NB4 (cell line): ENCODE results near the gene ABHD3.

Experiments used
- CTCF ChIP-seq: IDR thresholded peaks from one replicate; pipeline ENCODE4 v1.5.1; 2012; ENCODE audit warnings: low read depth, low read length
- MAX ChIP-seq: IDR thresholded peaks from 2 replicates; pipeline ENCODE4 v1.6.1; 2011; ENCODE audit warnings: low read depth, low read length
- MYC ChIP-seq: IDR thresholded peaks from 2 replicates; pipeline ENCODE4 v1.6.1; 2011; ENCODE audit warnings: low read depth, low read length
- POLR2A ChIP-seq: IDR thresholded peaks from 2 replicates; pipeline ENCODE4 v1.6.1; 2011; ENCODE audit warnings: mild to moderate bottlenecking; ENCODE audit not compliant: insufficient read length; ENCODE audit errors: extremely low read depth

- no peak for TF ChIP-seq CTCF
- TF ChIP-seq POLR2A, result no peak
- TF ChIP-seq MAX, result no peak
- TF ChIP-seq MYC, result no peak
Measured at GRCh38 chr18:21604671-21605070, 99.9 kb downstream of the ABHD3 start.
